ENCODE data around the gene TUBB4B. TPM values are rescaled to one million over a fixed set of nuclear protein-coding genes. Genes with fewer than 3 reads are reported as not detected.
"Not testable (repeated sequence)": the region's sequence is repeated elsewhere in the genome, so short reads cannot be mapped to it uniquely, and the experiment has no call there.

The TUBB4B gene
- total RNA-seq, 6 experiments from 2014 or later = 88.4 to 274 (median 124) TPM

- Histone ChIP-seq H3K4me1 (peaks cover 0 to 20% (median 8%) of the 10 kb centered on the region in 4 donors), H3K27me3 (no peaks in the 10 kb centered on the region), H3K4me3 (peak overlapping the region; percentile 73 to 75 (median 73)), H3K27ac (peak overlapping the region; percentile 47 to 84 (median 73)), H3K9me3 (no peaks in the 10 kb centered on the region), H3K36me3 (peaks cover 0 to 13% (median 8%) of the 10 kb centered on the region in 4 donors)
- intact Hi-C loops (cut with DNase I) = no loop called here
- ATAC-seq = peak; percentile 24 to 41 (median 34)
- WGBS (ENCODE audit: insufficient coverage, low coverage, low lambda C conversion rate, missing lambda C conversion rate) = 0% methylated on average over 1 of the region's 58 CpGs
- peak; percentile 70 to 79 (median 78) for DNase-seq
- TF ChIP-seq CTCF (IDR thresholded peaks at IDR 0.05) (peak in 1 of 4 donors; percentile 12), POLR2A (IDR thresholded peaks at IDR 0.05) (no peak)
These were observed 708 bp upstream of the TUBB4B start for GRCh38 chr9:137240318-137240840.

- peak overlapping the region; percentile 55 to 83 (median 82) for H3K27ac ChIP-seq
- DNase-seq = peak in 2 of 3 donors; percentile 71 to 74
These were observed 592 bp downstream of the TUBB4B start for GRCh38 chr9:137241490-137242268.

GRCh38 chr9:137242269-137243203 lies 1.4 kb downstream of the TUBB4B start:
- H3K36me3 ChIP-seq = peaks cover 0 to 13% (median 8%) of the 10 kb centered on the region in 4 donors
- no peaks in the 10 kb centered on the region for H3K27me3 ChIP-seq
- intact Hi-C loops (cut with DNase I) = no loop called here
- H3K9me3 ChIP-seq = no peaks in the 10 kb centered on the region
- DNase-seq (no peak), ATAC-seq (no peak)
- H3K27ac ChIP-seq = peak overlapping the region; percentile 55 to 83 (median 55)
- peaks cover 0 to 17% (median 8%) of the 10 kb centered on the region in 4 donors for H3K4me1 ChIP-seq
- 38% methylated on average over 12 of the region's 36 CpGs for WGBS (ENCODE audit: insufficient coverage, low coverage, low lambda C conversion rate, missing lambda C conversion rate)
- TF ChIP-seq CTCF (IDR thresholded peaks at IDR 0.05) (no peak), POLR2A (IDR thresholded peaks at IDR 0.05) (no peak)
- peak overlapping the region; percentile 63 to 95 (median 85) for H3K4me3 ChIP-seq

More at GRCh38 chr9:137241490-137242268, 592 bp downstream of the TUBB4B start:
- 0% methylated on average over 23 of the region's 83 CpGs for WGBS (ENCODE audit: insufficient coverage, low coverage, low lambda C conversion rate, missing lambda C conversion rate)
- Histone ChIP-seq H3K9me3 (no peaks in the 10 kb centered on the region), H3K36me3 (peaks cover 0 to 13% (median 8%) of the 10 kb centered on the region in 4 donors), H3K4me1 (peaks cover 0 to 19% (median 8%) of the 10 kb centered on the region in 4 donors), H3K4me3 (peak overlapping the region; percentile 63 to 95 (median 85)), H3K27me3 (no peaks in the 10 kb centered on the region)
- ATAC-seq = peak in 3 of 4 donors; percentile 16 to 27 (median 20)
- intact Hi-C loops (cut with DNase I) = no loop called here
- TF ChIP-seq CTCF (IDR thresholded peaks at IDR 0.05) (no peak), POLR2A (IDR thresholded peaks at IDR 0.05) (no peak)

- not testable (repeated sequence) for H3K4me3 ChIP-seq
These were observed 2.2 kb downstream of the TUBB4B start for GRCh38 chr9:137243266-137243625.

More at GRCh38 chr9:137243266-137243625, 2.2 kb downstream of the TUBB4B start:
- H3K27ac ChIP-seq; ATAC-seq; H3K9me3 ChIP-seq; H3K27me3 ChIP-seq; DNase-seq; intact Hi-C loops (cut with DNase I): not testable (repeated sequence)
- no CpG with 5 or more reads among the region's 18 CpGs for WGBS (ENCODE audit: insufficient coverage, low coverage, low lambda C conversion rate, missing lambda C conversion rate)
- H3K36me3 ChIP-seq = peaks cover 0 to 13% (median 8%) of the 10 kb centered on the region in 4 donors
- peaks cover 0 to 17% (median 8%) of the 10 kb centered on the region in 4 donors for H3K4me1 ChIP-seq
